ENCODE measurements around the gene LCORL.
"Not testable (repeated sequence)": the region's sequence is repeated elsewhere in the genome, so short reads cannot be mapped to it uniquely, and the experiment has no call there.

LCORL gene

DNA sequence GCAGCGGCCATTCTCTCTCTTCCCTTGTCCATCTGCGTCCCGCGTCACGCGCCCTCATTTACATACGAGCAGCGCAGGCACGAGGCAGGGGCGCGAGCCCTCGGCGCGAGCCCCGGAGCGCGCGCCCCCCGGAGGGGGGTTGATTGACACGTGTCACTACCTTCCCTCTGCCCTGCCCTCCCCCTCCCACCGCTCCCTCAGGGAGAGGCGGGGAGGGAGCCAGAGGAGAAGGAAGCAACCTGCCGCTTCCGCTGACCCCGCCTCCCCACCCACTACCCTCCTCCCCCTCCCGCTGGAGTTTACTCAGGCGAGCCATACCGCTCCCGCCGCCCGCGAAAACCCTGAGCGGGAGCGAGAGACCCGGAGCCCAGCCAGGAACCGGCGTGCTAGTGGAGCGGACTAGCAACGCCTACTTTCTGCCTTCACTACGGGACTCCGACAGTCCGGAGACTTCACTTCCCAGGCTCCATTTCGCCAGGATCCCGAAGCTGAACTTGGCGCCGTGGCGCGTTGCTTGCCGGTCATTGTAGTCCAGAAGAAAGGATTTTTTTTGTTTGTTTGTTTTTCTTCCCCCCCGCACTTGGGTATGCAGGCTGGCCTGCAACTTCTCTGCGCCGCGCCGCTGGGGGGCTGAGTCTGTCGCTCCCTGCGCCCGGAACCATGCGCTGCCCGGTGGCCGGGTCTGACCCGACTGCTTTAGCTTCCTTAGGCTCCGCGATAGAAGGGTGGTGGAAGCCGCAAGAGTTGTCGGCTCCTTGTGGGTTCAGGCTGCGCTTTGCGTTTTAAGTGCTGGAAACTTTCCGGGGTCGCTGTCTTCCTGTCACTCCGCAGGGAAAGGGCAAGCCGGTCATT, at the start of gene LCORL:
Gene LCORL (minus strand): TSS at position 36 of the 852 bp plus-strand sequence. CDS start 4 bp downstream, at position 32.
- DNase-seq: peak; percentile 93

DNA sequence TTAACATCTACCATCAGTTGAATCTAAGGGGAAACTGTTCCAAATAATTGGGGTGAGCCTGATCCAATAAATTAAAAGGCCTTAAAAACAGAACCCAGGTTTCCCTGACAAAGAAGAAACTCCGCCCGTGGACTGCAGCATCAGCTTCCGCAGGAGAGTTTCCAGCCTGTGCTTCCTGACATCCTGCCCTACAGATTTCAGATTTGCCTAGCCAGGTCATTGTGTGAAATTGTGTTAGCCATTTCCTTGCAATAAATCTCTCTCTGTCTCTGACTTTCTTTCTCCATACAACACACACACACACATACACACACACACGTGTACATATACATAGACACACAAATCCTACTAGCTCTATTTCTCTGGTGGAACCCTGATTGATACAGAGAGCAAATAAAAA, 48.3 kb upstream of the LCORL start:
- DNase-seq: no peak

DNA sequence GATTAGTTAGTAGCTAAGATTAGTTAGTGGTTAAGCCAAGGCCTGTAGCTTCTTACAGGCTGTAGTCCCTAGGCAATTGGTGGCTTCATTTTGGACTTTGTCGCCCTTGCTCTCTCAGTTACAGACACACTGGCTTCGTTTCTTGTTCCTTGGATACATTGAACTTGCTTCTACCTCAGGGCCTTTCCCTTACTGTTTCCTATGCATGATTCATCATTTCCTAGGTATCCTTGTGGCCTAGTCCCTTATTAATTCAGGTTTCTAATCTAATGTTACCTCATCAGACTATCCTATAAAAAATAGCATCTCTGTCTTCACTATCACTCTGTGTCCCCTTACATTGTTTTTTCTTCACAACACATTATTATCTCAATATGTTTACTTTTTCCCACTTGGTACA, 45.5 kb upstream of the LCORL start:
- DNase-seq: no peak

DNA sequence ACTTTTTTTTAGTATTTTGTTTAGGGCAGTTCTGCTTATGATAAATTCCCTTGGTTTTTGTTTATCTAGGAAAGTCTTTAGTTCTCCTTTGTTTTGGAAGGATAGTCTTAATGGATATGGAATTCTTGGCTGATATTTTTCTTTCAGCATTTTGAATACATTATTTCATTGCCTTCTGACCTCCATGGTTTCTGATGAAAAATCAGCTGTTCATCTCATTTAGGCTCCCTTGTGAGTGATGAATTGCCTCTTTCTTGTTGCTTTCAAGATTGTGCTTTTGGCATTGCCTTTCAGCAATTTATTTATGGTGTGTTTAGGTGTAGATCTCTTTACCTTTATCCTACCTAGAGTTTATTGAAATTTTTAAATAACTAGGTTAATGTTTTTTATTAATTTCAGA, 41.5 kb upstream of the LCORL start:
- DNase-seq: no peak

DNA sequence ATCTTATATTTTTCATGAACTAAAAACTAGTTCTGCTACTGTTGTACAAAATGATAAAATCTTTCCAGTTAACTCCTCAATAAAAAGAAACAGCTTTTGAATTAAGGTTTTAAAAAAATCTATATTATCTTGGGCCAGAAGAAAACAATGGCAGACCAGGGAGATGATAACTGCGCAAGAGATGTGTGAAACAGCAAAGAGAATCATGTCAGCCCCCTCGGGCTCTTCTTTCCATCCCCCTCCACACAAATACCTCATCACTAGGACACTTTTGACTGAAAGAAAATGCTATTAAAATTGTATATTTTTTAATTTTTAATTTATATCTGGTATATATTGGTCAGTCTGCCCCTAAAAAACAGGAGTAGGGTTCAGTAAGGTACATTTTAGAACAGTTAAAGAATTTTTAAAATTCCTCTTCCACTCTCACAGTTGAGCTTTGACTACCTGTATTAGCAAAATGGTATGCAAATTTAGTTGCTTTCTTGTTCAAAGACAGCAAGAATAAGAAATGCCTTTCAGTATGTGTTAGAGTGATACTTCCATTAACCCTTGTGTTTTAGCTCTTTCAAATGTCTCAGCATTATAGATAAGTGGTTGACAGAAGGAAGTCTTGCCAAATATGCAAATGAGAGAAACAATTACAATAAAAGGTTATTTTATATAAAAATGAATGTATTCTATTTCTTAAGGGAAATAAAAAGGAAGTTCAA, 36.4 kb upstream of the LCORL start:
- DNase-seq: no peak

DNA sequence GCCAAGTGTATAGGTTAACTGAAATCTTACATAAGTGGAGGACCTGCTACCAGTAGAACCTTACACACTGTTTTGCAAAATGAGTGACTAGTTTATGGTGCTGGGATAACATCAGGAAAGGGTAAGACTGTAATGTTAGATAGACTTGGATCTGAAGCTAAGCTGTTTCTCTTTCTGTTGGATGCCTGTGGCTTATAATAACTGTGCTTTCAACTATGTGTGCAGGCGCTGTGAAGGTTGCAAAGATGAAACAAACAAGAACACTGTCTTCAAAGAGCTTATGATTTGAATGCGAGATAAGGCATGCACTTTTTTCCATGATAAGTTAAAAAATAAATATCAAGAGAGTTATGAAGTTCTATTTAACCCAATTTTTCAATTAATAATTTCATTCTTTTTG, 34.5 kb upstream of the LCORL start:
- DNase-seq: no peak

DNA sequence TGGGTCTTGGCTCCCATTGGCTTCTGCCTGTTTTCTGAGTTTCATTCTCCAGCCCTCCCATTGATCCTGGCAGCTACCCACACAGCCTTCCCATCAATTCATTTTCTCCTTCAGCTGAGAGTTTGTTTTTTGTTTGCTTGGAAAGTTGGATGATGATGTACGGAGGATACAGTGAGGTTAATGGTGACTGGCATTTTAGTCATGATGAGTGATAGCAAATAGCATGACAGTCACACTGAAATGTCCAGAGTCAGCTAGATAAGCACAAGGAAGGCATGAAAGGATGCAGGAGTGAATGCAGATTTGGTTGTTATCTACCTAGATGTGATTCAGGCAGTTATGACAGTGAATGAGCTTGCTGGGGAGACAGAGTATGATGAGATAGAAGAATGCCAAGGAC, 30.6 kb upstream of the LCORL start:
- no peak for DNase-seq

DNA sequence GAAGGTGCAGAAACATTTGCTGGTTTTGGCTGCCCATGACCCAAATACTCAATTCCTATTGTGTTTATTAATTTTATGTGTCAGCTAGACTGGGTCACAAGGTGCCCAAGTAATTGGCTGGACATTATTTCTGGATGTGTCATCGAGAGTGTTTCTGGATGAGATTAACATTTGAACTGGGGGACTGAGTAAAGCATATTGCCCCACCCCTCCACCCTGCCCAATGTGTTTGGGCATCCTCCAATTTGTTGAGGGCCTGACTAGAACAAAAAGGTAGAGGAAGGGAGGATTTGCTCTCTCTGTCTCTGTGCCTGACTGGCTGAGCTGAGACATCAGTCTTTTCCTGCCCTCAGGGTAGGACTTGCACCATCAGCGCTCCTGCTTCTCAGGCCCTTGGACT, 29.7 kb upstream of the LCORL start:
- DNase-seq: no peak

DNA sequence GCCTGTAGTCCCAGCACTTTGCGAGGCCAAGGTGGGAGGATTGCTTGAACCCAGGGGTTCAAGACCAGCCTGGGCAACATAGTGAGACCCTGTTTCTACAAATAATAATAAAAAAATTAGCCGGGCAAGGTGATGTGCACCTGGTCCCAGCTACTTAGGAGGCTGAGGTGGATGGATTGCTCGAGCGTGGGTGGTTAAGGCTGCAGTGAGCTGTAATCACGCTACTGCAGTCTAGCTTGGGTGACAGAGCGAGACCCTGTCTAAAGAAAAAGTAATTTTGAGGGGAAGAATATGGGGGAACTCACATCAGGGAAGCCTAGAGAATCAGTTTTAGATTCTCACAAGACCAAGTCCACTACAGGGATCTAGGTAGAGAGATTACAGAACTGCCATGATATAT, 28.9 kb upstream of the LCORL start:
- no peak for DNase-seq

DNA sequence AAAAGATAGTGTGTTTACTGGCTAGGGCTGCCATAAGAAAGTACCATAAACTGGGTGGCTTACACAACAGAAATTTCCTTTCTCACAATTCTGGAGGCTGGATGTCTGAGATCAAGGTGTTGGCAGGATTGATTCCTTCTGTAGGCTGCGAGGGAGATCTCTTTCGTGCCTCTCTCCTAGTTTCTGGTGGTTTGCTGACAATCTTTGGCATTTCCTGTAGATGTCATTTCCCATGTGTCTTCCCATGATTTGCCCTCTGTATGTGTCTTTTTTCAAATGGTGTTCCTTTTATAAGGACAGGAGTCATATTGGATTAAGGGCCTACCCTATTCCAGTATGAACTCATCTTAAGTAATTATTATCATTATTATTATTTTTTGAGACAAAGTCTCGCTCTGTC, 27.9 kb upstream of the LCORL start:
- no peak for DNase-seq

DNA sequence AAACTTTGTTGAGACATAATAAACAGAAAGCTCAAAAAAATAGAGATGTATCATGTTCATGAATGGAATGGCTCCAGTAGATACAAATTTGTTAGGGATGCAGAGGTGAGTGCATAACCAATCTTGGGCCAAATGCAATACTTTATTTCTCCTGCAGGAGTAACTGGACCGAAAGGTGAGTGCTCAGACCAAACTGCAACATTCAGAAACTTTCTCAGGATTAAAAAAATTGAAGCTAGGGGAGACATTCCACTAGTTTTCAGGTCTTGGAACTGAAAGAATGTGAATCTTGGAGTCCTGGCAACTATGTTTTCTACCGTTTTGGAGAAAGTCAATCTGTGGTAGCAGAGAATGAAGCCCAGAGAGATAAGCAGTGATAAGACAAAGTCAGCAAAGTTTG, 21.2 kb upstream of the LCORL start:
- no peak for DNase-seq

DNA sequence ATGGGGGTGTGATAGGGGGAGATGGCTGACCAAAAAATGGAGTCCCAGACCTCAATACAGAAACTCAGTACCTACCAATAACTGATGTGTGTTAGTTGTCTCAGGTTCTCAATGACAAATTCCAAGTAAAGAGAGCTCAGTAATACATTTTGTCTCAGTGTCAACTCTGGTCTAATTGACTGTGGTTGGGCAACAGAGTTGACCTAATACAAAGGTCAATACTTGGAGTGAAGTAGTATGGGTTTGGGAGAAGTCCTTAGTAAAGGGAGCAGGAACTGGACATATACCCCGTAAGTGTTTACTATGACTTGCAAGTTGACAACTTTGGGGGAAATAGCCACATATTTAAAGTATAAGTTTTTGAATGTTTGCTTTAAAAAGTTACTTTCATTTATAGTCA, 20.5 kb upstream of the LCORL start:
- DNase-seq: no peak

DNA sequence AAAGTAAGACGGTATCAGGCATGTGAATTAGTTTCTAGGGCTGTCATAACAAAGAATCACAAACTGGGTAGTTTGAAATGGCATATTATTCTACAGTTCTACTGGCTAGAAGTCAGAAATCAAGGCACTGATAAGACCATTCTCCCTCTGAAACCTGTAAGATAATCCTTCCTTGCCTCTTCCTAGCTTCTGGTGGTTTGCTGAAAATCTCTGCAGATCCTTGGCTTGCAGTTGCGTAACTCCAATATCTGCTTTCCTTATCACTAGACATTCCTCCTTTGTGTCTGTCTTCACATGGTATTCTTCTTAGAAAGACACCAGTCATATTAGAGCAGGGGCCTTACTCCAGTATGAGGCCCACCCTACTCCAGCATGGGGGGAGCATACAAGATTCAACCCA, 19.6 kb upstream of the LCORL start:
- no peak for DNase-seq

DNA sequence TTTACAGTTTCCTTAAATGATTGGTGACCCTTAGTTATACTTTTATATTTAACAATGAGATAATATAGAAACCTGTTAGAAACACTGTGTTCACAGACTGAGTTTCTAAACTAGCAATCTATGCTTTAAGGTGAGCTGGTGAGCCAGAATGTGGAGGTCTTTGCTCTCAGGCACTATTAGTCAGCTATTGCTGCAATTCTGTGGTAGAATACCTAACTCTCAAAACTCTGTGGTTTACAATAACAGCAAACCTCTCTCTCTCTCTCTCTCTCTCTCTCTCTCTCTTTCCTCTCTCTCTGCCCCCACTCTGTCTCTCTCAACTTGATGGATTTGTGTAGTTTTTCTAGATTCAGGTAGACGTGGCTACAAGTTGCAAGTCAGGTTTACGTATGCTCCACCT, 17.6 kb upstream of the LCORL start:
- no peak for DNase-seq

DNA sequence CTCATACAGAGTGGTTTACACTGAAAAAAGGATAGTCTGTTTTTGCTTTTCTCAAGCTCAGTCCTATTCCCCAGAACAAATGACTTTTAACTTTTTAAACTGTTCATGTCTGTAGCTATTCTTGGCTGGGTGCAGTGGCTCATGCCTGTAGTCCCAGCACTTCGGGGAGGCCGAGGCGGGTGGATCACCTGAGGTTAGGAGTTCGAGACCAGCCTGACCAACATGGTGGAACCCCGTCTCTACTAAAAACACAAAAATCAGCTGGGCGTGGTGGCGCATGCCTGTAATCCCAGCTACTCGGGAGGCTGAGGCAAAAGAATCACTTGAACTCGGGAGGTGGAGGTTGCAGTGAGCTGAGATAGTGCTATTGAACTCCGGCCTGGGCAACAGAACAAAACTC, 14.8 kb upstream of the LCORL start:
- DNase-seq: not testable (repeated sequence)

DNA sequence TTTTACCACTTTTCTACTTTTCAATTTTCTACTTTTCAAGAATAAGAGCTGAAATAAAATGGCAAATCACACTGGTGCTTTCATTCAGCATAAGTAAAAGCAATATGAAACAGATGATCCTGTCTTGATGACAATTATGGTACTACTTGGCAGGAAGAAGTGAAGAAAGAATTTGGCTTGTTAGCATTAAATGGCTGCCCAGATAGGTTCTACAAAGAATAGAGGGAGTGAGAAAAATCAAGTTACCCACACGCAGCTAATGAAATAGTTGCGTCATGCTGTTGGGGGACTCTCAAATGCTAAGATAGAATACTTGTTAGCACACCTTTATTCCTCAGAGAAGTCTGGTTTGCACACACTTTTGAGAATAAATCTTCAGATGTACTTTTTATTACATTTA, 12.5 kb upstream of the LCORL start:
- no peak for DNase-seq

DNA sequence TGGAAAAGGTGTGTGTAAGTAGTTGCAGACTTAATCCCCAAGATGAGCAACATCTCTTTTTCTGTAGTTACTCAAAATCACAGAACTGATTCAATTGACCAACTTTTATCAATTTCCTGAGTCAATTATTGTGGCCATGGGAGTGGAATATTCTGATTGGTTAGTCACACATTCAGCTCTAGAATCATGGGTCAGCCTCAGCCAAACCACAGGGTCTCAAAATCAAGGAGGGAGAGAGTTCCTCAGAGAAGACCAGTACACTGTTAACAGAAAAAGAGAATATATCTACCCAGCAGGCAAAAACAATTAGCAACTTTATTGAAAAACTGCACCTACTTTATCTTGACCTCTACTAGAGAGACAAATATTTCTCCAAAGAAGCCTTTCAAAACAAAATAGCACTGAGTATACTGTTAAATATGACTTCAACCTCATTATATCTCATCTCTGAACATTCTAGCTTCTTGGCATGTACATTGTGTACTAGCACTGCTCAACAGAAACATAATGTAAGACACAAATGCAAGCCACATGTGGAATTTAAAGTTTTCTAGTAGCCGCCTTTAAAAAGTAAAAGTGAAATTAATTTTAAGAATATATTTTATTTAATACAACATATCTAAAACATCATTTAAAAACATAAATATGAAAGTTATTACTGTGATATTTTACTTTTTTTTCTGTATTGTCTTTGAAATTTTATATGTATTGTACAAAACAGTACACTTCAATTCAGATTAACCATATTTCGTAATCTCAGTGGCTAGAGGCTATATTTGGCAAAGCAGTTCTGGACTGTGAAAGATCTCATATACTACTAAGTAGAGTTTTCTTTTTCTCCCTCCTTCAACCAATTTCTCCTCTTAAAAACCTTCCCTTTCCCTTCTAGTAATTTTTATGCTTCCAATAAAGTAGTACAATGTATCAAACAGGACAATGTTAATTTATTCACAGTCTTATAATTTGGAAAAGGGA, 11.8 kb upstream of the LCORL start:
- no peak for DNase-seq

DNA sequence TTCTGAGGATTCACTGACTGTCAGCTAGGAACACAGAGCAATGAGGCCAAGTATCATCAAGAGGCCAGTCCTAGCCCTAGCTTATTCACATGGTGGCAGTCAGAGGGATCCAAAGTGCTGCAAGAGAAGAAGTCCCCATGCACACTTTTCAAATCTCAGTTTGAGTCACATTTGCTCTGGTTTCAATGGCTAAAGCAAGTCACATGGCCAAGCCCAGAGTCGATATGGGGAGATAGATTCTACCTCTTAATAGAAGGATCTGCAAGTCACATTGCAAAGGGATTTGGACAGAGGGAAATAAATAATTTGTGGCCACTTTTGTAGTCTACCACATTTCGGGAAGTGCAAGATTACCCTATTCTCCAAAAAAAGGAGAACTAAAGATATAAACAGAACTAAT, 3.7 kb upstream of the LCORL start:
- no peak for DNase-seq

DNA sequence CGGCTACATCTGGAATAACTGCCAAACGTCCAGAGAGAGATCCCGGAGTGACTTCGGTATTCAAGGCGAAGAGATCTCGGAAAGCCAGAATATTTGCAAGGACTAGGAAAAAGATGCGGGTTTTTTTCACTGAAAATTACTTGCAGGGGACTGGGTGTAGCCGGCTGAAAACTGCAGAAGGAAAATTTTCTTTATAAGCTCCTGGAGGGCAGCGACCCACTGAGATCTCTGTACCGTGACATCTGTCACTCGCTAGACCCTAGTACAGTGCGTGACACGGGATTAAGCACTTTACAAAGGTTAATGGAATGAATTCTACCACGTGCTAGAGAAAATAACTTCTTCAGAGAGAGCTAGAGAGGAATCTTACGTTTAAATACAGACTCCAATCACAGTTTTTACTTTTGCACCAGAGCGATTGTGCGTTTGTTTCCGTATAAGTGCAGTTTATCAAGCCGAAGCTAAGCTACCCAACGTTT, 1.1 kb upstream of the LCORL start:
- no peak for DNase-seq

DNA sequence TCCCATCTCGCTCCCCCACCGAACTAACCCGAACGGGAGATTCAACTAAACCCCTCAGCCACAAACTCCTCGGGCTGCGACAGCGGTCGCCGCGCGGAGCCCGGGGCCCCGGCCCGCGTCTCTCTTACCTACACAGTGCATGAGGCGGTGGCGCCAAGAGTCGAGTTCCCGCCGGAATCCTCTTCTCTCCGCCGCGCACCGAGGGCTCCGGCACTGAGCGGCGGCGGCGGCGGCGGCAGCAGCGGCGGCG, 160 bp downstream of the LCORL start:
- DNase-seq: no peak

DNA sequence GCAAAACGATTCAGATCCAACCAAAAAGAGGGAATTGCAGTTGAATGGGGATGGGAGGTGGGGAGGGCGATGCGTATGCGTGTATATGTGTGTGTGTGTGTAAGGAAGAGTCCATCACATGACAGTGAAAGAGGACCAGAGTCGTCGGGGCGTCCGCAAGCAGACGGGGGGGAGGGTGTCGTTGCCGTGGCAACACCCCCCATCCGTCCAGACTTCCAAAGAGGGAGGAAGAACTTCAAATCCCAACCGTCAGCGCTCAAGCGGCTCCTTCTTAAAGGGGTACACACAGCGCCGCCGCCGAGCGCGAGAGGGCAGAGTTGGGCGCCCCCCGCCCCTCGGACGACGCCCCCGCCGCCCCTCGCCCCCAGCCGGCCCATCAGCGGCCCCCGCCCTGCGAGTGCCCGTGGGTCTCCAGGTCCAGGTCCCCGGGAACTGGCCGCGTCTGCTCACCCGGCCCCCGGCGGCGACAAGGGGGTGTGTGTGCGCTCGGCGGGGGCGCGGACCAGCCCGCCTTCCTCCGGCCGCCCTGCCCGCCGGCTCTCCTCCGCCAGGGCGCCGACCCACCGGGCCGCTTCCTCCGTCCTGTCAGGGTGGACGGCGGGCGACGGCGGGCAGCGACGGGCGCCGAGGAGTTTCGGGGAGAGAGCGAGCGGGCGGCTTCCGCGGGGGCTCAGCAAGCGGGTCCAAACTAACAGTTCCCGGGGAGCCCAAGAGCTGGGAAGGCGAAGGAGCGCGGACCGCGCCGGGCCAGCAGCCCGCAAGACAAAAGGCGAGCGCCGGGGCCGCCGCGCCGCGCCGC, 685 bp downstream of the LCORL start:
- peak; percentile 68 for DNase-seq

DNA sequence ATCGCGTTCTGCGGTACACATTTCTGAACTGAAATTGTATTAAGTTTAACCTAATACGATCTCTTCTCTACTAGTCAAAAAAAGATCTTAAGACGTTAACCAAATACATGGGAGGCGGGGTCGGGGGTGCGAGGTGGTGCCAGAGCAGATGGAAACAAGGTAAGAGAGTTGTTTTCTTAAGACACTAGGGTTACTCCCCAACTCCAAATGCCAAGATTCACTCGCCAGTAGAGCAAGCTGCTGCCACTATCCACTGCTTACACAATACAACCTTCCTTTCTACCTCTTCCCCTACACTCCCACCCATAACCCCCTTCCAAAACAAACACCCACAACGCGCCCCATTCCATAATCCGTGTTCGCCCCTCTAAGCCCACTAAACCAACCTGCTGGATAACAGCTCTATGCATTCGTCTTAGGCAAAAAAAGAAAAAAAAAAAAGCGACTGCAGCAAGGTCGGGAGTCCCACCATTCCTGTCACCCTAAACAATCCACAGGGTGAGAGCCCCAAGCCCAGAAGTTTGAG, 1.3 kb downstream of the LCORL start:
- peak; percentile 33 for DNase-seq

Measured in RPMI8226 (cell line).